Nephron progenitor cell (in vitro differentiated cells): Measurements from ENCODE around the gene METAP1D.

Experiments
- DNase-seq: peaks from one replicate; pipeline ENCODE4 v3.0.0; 2021
- H3K27ac Mint-ChIP-seq: 2 replicates; pipeline ENCODE4 v1.8.0; 2021; ENCODE audit warnings: mild to moderate bottlenecking, moderate library complexity, mixed read lengths
- H3K27me3 Mint-ChIP-seq: 2 replicates; pipeline ENCODE4 v1.8.0; 2021; ENCODE audit warnings: mild to moderate bottlenecking, low read depth, mixed read lengths; ENCODE audit not compliant: poor library complexity
- H3K36me3 Mint-ChIP-seq: 2 replicates; pipeline ENCODE4 v1.8.0; 2021; ENCODE audit warnings: low read depth, mixed read lengths
- H3K4me1 Mint-ChIP-seq: 2 replicates; pipeline ENCODE4 v1.8.0; 2021; ENCODE audit warnings: mixed read lengths
- H3K4me3 Mint-ChIP-seq: 2 replicates; pipeline ENCODE4 v1.8.0; 2021; ENCODE audit warnings: mild to moderate bottlenecking, moderate library complexity, mixed read lengths
- H3K9me3 Mint-ChIP-seq: 2 replicates; pipeline ENCODE4 v1.8.0; 2021; ENCODE audit warnings: mild to moderate bottlenecking, moderate library complexity, mixed read lengths
- TF ChIP-seq, protein P1 (sequence below): fragments of 200-600 bp; sonication (generic); IDR thresholded peaks from 2 replicates; pipeline ENCODE4 v1.5.0; 2021; ENCODE audit warnings: antibody characterized with exemption

Gene METAP1D

DNA sequence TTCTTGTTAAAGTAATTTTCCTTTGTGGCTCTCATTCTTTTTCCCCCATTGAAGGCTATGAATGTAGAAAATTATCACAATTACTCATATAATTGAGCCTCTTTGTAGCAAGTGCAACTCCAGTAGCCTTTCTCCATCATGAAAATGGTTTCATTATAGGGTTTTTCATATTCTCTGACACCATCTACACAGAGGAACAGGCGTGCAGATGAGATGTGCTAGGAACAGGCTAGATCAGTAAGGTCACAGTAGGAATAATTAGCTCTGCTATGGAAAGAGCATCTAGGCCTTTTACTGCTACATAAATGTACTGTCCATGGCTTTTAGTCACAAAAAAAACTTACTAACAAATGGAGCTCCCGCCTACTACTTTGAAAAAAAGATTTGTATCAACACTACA is 73.0 kb downstream of the METAP1D start:
- Mint-ChIP-seq H3K4me3 (no peak overlapping the region), H3K4me1 (peaks cover 15% of the 10 kb centered on the region), H3K36me3 (peaks cover 6% of the 10 kb centered on the region), H3K9me3 (peaks cover 4% of the 10 kb centered on the region), H3K27ac (no peak overlapping the region), H3K27me3 (peaks cover 37% of the 10 kb centered on the region)
- TF ChIP-seq, protein P1, sequence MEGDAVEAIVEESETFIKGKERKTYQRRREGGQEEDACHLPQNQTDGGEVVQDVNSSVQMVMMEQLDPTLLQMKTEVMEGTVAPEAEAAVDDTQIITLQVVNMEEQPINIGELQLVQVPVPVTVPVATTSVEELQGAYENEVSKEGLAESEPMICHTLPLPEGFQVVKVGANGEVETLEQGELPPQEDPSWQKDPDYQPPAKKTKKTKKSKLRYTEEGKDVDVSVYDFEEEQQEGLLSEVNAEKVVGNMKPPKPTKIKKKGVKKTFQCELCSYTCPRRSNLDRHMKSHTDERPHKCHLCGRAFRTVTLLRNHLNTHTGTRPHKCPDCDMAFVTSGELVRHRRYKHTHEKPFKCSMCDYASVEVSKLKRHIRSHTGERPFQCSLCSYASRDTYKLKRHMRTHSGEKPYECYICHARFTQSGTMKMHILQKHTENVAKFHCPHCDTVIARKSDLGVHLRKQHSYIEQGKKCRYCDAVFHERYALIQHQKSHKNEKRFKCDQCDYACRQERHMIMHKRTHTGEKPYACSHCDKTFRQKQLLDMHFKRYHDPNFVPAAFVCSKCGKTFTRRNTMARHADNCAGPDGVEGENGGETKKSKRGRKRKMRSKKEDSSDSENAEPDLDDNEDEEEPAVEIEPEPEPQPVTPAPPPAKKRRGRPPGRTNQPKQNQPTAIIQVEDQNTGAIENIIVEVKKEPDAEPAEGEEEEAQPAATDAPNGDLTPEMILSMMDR, result no peak
- no peak for DNase-seq

DNA sequence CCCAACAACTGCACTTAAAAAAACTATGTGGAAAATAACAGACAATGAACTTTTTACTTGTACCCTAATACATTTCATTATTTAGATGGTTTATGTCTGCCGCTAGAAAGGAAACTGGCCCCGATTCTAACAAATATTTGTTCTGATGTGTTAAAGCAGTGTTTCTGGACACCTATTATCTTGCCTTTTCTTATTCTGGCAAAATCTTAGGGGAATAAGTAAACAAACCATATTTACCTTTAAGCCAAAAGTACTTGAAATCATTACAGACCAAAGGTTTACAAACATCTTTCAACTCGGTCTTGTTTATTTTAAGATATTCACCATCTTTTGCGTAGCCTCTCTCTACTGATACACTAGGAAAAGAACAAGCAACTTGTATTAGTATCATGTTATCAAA is 73.8 kb downstream of the METAP1D start:
- TF ChIP-seq, protein P1, result no peak
- Mint-ChIP-seq H3K4me1 (peaks cover 15% of the 10 kb centered on the region), H3K36me3 (peaks cover 6% of the 10 kb centered on the region), H3K27ac (no peak overlapping the region), H3K9me3 (peaks cover 4% of the 10 kb centered on the region), H3K4me3 (no peak overlapping the region), H3K27me3 (peaks cover 45% of the 10 kb centered on the region)
- no peak for DNase-seq

DNA sequence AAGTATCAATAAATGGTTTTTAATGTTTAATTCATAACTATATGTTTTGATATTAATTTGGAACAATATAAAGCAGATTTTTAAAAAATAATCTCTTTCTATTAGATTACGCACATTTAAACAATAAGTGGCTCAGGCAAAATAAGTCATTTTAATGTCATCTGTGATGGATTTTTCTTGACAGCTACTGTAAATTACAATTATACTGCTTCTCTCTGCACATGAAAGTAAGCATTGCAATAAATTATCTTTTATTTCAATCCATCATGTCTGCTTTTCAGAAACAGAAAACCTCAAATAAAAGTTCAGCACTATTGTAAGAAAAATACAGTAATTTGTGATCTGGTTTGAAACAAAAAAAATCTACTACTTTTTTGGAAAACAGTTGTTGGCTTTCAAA is 74.5 kb downstream of the METAP1D start:
- TF ChIP-seq, protein P1, result no peak
- H3K27me3 Mint-ChIP-seq, result peaks cover 52% of the 10 kb centered on the region
- H3K4me3 Mint-ChIP-seq, result no peak overlapping the region
- H3K36me3 Mint-ChIP-seq, result no peaks in the 10 kb centered on the region
- H3K27ac Mint-ChIP-seq, result no peak overlapping the region
- H3K4me1 Mint-ChIP-seq, result peaks cover 15% of the 10 kb centered on the region
- DNase-seq, result no peak
- no peaks in the 10 kb centered on the region for H3K9me3 Mint-ChIP-seq

GRCh38 chr2:172079416-172079815 is 79.7 kb downstream of the METAP1D start:
- Mint-ChIP-seq H3K27me3 (peaks cover 97% of the 10 kb centered on the region), H3K36me3 (no peaks in the 10 kb centered on the region), H3K9me3 (no peaks in the 10 kb centered on the region), H3K27ac (no peak overlapping the region), H3K4me1 (peaks cover 17% of the 10 kb centered on the region), H3K4me3 (no peak overlapping the region)
- DNase-seq, result no peak
- TF ChIP-seq, protein P1, result no peak

DNA sequence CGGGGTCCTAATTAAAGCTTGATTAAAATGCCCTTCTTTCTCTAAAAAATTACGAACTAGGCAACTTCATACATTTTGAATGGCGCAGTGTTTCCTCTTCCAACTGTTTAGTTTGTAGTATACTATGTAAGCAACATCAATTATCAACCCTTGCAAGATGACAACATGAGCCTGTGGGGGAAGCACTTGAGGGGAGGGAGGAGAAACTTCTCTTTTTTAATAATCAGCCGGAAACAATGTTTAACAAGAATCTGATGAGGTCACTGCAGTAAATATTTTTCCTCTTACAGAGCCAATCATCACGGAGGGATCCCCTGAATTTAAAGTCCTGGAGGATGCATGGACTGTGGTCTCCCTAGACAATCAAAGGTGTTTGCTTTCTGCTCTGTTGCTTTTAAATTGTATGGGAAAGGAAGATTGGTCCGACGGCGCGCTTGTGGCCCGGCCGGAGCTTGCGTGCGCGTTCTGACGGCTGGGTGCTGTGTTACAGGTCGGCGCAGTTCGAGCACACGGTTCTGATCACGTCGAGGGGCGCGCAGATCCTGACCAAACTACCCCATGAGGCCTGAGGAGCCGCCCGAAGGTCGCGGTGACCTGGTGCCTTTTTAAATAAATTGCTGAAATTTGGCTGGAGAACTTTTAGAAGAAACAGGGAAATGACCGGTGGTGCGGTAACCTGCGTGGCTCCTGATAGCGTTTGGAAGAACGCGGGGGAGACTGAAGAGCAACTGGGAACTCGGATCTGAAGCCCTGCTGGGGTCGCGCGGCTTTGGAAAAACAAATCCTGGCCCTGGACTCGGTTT is 80.3 kb downstream of the METAP1D start:
- Mint-ChIP-seq H3K36me3 (no peaks in the 10 kb centered on the region), H3K4me1 (peaks cover 19% of the 10 kb centered on the region), H3K27me3 (peaks cover 100% of the 10 kb centered on the region), H3K4me3 (no peak overlapping the region), H3K27ac (no peak overlapping the region), H3K9me3 (no peaks in the 10 kb centered on the region)
- no peak for DNase-seq
- TF ChIP-seq, protein P1, result no peak

DNA sequence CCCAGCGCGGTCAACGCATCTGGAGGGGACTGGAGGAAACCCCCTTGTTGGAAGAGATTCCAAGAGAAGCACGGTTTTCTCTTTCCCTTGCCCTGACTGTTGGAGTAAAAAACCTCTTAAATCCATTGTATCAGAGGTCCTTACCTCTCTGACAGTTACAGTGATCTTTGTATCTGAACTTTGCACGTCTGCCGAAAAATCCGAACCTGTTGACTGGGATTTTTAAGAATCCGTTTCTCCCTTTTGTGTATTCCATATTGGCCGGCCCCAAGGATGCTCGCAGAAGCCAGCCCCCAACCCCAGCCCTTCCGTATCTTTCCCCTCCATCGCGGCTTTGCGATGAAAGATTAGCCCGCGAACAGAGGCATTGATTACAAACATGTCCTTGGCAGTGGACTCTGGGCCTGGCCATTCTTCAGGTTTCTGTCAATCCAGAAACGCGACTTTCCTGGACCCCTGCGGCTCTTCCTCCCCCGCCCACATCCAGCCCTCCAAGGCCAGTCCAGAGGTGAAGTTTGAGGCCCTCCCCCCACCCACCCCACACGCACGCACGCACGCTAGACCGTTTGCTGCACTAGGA is 81.0 kb downstream of the METAP1D start:
- Mint-ChIP-seq H3K27ac (no peak overlapping the region), H3K9me3 (no peaks in the 10 kb centered on the region), H3K36me3 (no peaks in the 10 kb centered on the region), H3K27me3 (peaks cover 100% of the 10 kb centered on the region), H3K4me3 (no peak overlapping the region), H3K4me1 (peaks cover 24% of the 10 kb centered on the region)
- TF ChIP-seq, protein P1, result no peak
- no peak for DNase-seq
